GM23248 (cell line): ENCODE measurements around the gene POLG.

Experiments
- EZH2 ChIP-seq: fragments of 200-600 bp; sonication (generic); IDR thresholded peaks from 2 replicates; pipeline ENCODE4 v1.6.1; 2018; ENCODE audit warnings: antibody characterized with exemption, mild to moderate bottlenecking; ENCODE audit not compliant: insufficient read depth, poor library complexity, severe bottlenecking
- EZH2phosphoT487 ChIP-seq: fragments of 200-600 bp; sonication (generic); IDR thresholded peaks from 2 replicates; pipeline ENCODE4 v1.6.1; 2018; ENCODE audit warnings: antibody characterized with exemption, moderate library complexity, mild to moderate bottlenecking, low read depth; ENCODE audit not compliant: insufficient read depth

- TF ChIP-seq EZH2 (no peak), EZH2phosphoT487 (no peak)
Measured at GRCh38 chr15:89371228-89372044, 36.8 kb upstream of the POLG start.
